ENCODE measurements around the gene CD2AP. TPM values are rescaled to one million over a fixed set of nuclear protein-coding genes. Genes with fewer than 3 reads are reported as not detected.

Gene CD2AP
- total RNA-seq, 1 donor from 2014 or later: 34.9 TPM

GRCh38 chr6:47483853-47484546 is 6.4 kb downstream of the CD2AP start:
- H3K4me3 Mint-ChIP-seq: no peak overlapping the region
- H3K36me3 Mint-ChIP-seq: no peaks in the 10 kb centered on the region
- no peaks in the 10 kb centered on the region for H3K27me3 Mint-ChIP-seq (ENCODE audit: low read depth)
- DNase-seq (ENCODE audit: low spot score in 2 of 2, unreplicated experiment in 2 of 2): no peak
- H3K4me1 Mint-ChIP-seq: peaks cover 57% of the 10 kb centered on the region
- no peak for TF ChIP-seq CTCF (IDR thresholded peaks at IDR 0.05; ENCODE audit: unreplicated experiment)
- no peaks in the 10 kb centered on the region for H3K9me3 Mint-ChIP-seq
- H3K27ac Mint-ChIP-seq: peak overlapping the region; percentile 80

GRCh38 chr6:47484616-47485015 is 7.0 kb downstream of the CD2AP start:
- no peak for DNase-seq (ENCODE audit: low spot score in 2 of 2, unreplicated experiment in 2 of 2)
- no peak overlapping the region for H3K4me3 Mint-ChIP-seq
- H3K27ac Mint-ChIP-seq: peak overlapping the region; percentile 66
- no peak for TF ChIP-seq CTCF (IDR thresholded peaks at IDR 0.05; ENCODE audit: unreplicated experiment)
- peaks cover 53% of the 10 kb centered on the region for H3K4me1 Mint-ChIP-seq
- no peaks in the 10 kb centered on the region for H3K9me3 Mint-ChIP-seq
- H3K27me3 Mint-ChIP-seq (ENCODE audit: low read depth): no peaks in the 10 kb centered on the region
- no peaks in the 10 kb centered on the region for H3K36me3 Mint-ChIP-seq

GRCh38 chr6:47485083-47485482 is 7.5 kb downstream of the CD2AP start:
- no peak overlapping the region for H3K27ac Mint-ChIP-seq
- DNase-seq (ENCODE audit: low spot score in 2 of 2, unreplicated experiment in 2 of 2): no peak

GRCh38 chr6:47485491-47486135 is 8.0 kb downstream of the CD2AP start:
- no peak for TF ChIP-seq CTCF (IDR thresholded peaks at IDR 0.05; ENCODE audit: unreplicated experiment)
- Mint-ChIP-seq H3K4me1 (peaks cover 45% of the 10 kb centered on the region), H3K36me3 (peaks cover 1% of the 10 kb centered on the region), H3K27me3 (ENCODE audit: low read depth) (no peaks in the 10 kb centered on the region), H3K4me3 (no peak overlapping the region), H3K9me3 (peaks cover 4% of the 10 kb centered on the region), H3K27ac (no peak overlapping the region)
- no peak for DNase-seq (ENCODE audit: low spot score in 2 of 2, unreplicated experiment in 2 of 2)

More at GRCh38 chr6:47485083-47485482, 7.5 kb downstream of the CD2AP start:
- no peaks in the 10 kb centered on the region for H3K27me3 Mint-ChIP-seq (ENCODE audit: low read depth)
- peaks cover 49% of the 10 kb centered on the region for H3K4me1 Mint-ChIP-seq
- H3K9me3 Mint-ChIP-seq: peaks cover under 1% of the 10 kb centered on the region
- H3K4me3 Mint-ChIP-seq: no peak overlapping the region
- no peaks in the 10 kb centered on the region for H3K36me3 Mint-ChIP-seq
- TF ChIP-seq CTCF (IDR thresholded peaks at IDR 0.05; ENCODE audit: unreplicated experiment): no peak

- no peak for TF ChIP-seq CTCF (IDR thresholded peaks at IDR 0.05; ENCODE audit: unreplicated experiment)
- DNase-seq (ENCODE audit: low spot score in 2 of 2, unreplicated experiment in 2 of 2): no peak
- peaks cover 23% of the 10 kb centered on the region for H3K4me1 Mint-ChIP-seq
- peaks cover 17% of the 10 kb centered on the region for H3K9me3 Mint-ChIP-seq
- H3K4me3 Mint-ChIP-seq: no peak overlapping the region
- no peak overlapping the region for H3K27ac Mint-ChIP-seq
- peaks cover 13% of the 10 kb centered on the region for H3K36me3 Mint-ChIP-seq
- H3K27me3 Mint-ChIP-seq (ENCODE audit: low read depth): no peaks in the 10 kb centered on the region
Observed at GRCh38 chr6:47489995-47490394, 12.4 kb downstream of the CD2AP start.

Data from mesothelial cell of epicardium (in vitro differentiated cells).